GM18873 (cell line): ENCODE results near the gene PSMC5.
"Not testable (repeated sequence)": the region's sequence is repeated elsewhere in the genome, so short reads cannot be mapped to it uniquely, and the experiment has no call there.

Source experiments
- ATAC-seq: cut with Tn5 transposase; IDR thresholded peaks from one replicate; pipeline ENCODE4 v1.9.1; 2021; ENCODE audit warnings: mild to moderate bottlenecking, moderate library complexity, moderate number of reproducible peaks; ENCODE audit not compliant: unreplicated experiment, low FRiP score

PSMC5 gene

DNA sequence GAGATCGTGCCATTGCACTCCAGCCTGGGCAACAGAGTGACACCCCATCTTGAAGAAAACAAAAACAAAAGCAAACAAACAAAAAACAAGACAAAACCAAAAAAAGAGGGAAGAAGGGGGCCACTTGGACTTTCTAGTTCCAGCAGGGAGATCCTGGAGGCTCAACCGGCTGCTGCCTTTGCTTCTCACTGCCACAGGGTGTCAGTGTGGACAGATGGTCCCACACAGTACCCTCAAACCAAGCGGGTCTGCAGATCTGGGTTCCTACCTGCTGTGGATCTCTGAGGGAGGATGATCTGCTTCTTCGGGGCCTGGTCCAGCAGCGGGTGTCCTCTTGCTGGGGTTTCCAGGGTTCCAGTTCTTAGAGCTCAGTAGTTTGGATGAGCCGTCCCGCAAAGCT is 39.4 kb downstream of the PSMC5 start:
- not testable (repeated sequence) for ATAC-seq

- ATAC-seq: not testable (repeated sequence)
Measured at GRCh38 chr17:63869491-63870291, 42.5 kb downstream of the PSMC5 start.

DNA sequence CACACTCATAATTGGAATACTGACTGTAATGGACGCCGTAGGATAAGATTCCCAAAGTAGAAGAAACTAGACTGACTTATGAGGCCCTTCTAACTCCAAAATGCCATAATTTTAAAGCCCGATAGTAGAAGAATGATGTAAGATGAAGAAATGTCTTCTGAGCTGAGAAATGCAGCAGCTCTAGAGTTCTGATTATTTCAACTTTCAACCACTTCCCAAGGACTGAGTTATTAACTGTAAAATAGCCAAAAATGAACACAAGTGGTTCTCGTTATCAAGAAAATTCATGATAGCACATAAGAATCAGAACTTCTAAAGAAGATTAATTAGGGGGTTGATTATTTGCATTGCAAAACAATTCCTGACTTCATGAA is 43.0 kb downstream of the PSMC5 start:
- not testable (repeated sequence) for ATAC-seq

DNA sequence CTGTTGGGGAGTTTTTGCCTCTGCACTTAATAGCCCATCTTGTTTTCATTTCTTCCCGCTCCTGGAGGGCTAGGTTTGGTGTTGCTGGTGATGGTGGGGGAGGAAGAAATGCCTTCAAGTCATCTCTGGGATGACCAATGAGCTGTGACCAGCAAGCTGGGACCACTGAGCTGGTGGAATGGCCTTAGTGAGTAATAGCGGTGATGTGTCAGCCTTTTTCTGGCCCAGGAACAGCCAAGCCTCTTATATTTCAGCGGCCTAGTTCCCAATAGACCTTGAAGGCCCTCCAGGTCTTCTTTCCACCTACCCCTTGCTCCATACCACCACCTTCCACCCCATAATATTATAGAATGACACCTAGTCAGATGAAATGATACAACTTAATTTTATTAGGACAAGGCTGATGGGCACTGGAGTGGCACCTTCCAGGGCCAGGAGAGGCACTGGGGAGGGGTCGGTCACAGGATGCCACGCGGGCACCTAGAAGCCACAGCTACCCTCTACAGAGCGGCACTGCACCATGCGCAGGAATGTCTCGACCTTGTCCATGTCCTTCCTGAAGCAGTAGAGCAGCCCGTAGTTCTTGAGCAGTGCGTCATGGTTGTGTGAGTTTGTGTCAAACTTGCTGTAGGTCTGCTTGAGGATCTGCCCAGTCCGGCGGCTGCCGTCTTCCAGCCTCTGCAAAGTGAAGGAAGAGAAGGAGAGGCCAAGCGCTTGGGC is 44.6 kb downstream of the PSMC5 start:
- ATAC-seq: not testable (repeated sequence)

DNA sequence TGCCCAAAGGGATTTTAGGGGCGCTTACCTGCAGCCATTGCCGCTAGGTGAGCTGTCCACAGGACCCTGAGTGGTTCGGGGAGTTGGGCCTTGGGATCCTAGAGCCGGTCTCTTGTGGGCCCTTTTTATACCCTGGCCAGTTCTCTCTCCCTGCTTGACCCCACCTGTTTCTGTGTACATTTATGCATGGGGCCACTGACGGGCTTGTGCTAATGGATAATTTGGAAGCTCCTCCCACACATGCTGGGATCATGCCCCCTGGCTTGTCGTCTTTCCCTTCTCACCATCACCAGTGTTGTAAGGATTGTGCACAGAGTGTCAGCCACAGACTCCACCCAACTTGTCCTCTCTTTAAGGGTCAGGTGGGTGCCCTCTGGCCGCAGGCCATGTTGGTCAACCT is 46.3 kb downstream of the PSMC5 start, which contains the start of gene CSH2:
Gene CSH2, minus strand, starts transcription at position 101 of the 400 bp plus-strand sequence. Its CDS starts 63 bp downstream, at position 38.
- ATAC-seq: not testable (repeated sequence)

DNA sequence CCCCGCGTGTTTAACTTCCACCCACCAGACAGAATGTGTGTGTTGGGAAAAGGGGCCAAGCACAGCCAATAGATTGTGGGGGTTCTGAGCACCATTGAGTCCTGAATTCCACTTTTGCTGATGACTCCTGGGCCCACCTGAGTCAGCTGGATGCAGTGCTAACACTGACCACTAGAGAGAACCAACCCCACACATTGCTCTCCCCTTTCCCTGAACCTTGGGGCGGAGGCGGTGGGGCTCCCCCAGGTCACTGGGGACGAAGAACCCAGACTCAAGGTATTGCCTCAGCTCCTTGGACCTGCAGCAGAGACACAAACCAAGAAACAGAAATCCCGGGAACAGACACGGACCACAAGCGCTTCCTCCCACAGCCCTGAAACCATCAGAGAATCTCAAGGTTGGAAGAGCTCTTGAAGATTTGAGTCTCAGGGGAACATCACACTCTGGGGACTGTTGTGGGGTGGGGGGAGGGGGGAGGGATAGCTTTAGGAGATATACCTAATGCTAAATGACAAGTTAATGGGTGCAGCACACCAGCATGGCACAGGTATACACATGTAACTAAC is 46.9 kb downstream of the PSMC5 start:
- ATAC-seq: not testable (repeated sequence)

GRCh38 chr17:63874693-63875092 is 47.5 kb downstream of the PSMC5 start:
- ATAC-seq: not testable (repeated sequence)

- ATAC-seq: not testable (repeated sequence)
Measured at GRCh38 chr17:63878413-63878812, 51.2 kb downstream of the PSMC5 start.

GRCh38 chr17:63880706-63881105 is 53.5 kb downstream of the PSMC5 start:
- ATAC-seq: no peak

DNA sequence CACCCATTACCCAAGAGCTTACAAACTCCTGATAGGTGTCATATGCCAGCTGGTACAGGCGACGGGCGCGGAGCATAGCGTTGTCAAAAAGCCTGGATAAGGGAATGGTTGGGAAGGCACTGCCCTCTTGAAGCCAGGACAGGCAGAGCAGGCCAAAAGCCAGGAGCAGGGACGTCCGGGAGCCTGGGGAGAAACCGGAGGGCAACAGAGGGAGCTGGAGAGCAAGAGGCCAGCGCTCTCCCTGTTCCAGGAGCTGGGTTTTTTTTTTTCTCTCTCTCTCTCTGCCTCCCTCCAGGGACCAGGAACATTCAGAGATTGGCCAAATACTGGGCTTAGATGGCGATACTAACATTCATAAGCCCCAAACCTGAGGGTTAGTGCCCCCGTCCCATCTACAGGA is 54.1 kb downstream of the PSMC5 start:
- not testable (repeated sequence) for ATAC-seq
